RPMI8226 (cell line): ENCODE data around the gene TAF10.

Experiments used
- DNase-seq: peaks from one replicate; pipeline ENCODE4 v3.0.0-alpha.2; 2015

The TAF10 gene

DNA sequence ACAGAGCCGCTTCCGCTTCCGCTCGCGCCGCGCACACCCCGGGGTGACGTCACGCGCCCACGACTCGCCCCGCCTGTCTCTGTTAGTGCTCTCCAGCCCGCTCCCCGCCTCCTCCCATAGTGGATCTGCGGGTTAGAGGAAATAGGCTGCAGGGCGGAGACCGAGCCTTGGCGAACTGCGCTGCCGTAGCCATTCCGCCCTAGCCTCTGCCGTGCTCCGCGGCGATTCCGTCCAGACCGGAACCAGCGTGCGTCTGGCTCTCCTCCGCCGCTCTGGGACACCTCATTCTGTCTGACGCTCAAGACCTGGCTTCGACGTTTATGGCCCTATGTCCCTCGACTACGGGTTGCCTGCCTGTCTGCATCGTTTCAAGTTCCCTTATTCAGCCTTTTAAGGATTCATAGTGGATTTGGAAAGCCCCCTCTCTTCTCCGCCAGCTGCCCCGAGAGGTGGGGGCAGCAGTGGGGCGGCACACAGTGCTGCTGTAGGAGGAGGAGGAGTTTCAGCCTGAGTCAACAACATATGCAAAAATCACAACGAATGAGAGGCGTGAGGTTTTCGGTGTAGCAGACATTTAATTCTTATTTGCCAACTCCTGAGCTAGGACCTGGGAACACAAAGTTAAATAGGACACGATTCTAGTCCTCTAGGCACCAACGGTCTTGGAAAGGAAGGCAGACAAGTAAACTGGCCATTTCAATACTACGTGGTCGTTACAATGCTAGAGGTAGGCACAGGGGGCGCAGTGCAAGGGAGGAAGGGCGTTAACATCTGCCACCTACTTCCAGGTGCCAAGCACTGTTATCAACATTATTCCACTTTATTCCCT lies at the start of gene TAF10:
Gene TAF10 (minus strand): TSS at position 4 of the 829 bp plus-strand sequence. CDS start 27 bp downstream, outside the sequence.
- DNase-seq, result peak; percentile 93

DNA sequence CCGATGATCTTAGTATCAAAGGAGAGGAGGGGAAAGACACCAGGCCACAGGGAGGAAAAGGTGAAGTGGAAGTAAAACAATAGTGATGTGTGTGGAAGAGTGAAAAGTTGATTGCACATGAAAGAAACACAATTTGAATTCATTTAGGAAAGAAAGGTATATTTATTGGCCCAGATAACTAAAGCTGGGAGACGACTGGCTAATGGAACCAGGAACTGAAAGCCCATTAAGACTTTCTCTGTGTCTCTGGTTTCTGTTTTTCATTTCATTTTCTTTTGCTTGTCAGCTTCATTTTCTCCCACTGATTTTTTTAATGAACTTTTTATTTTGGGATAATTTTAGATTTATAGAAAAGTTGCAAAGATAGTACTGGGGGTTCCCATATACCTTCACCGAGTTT lies 48.7 kb upstream of the TAF10 start:
- DNase-seq, result no peak

DNA sequence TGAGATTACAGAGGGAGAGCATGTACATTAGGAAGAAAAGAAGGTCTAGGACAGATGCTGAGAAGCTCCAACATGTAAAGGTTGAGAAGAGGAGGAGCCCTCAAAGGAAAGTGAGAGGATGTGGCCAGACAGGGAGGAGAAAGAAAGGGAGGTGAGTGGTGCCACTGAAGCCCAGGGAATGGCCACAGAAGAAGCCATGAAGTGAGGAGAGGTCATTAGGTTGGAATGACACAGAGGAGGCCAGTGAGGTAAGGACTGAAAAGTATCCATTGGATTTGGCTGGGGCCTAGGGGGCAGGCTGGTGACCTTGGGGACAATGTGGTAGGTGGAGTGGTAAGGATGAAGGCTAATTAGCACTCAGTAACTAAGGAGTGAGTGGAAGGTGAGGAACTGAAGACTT lies 46.6 kb upstream of the TAF10 start:
- DNase-seq, result no peak

DNA sequence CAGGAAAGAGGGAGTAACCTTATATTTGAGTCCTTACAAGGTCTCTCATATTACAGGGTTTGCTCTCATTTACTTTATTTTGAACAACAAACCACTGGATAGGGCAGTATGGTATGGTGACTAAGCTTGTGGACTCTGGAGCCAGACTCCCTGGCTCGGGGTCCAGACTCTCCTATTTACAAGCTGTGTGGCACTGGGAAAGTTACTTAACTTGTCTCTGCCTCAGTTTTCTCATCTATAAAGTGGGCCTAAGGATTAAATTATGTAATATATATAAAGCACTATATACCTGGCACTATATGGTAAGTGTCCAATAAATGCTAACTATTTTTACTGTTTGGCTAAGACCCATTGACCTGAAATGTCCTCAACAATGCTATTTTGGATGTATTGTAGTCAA lies 45.3 kb upstream of the TAF10 start:
- no peak for DNase-seq

DNA sequence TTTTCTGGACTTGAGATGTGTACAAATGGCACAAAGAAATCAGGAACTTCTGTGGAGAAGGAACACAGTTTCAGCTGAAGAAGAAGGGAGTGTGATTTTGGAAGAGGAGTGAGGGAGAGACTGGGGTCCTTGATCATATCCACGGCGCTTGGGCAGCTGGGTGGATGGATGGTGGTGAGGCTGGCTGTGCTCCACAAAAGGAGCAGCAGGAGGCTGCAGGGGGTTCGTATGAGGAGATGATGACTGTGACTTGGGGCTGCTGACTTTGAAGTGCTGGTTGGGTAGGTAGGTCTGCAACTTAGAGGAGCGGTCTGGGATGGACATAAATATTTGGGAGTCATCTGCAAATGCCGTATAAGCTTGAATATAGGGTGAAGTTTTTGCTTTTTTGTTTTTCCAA lies 44.9 kb upstream of the TAF10 start:
- DNase-seq, result no peak

DNA sequence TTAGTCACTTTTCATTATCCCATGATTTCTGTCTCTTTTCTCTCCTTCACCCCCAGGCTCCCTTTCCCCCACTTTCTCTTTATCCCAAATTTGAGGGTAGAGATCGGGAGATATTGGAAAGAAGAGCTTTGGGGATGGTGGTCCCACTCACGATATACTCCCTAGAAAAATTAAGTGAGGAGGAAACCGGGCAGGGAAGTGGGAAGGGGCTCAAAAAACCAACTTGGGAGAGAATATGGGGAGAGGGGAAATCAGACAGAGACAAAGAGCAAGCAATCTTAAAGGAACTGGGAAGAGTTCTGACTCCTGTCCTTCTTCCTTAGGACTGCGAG lies 44.5 kb upstream of the TAF10 start:
- no peak for DNase-seq

DNA sequence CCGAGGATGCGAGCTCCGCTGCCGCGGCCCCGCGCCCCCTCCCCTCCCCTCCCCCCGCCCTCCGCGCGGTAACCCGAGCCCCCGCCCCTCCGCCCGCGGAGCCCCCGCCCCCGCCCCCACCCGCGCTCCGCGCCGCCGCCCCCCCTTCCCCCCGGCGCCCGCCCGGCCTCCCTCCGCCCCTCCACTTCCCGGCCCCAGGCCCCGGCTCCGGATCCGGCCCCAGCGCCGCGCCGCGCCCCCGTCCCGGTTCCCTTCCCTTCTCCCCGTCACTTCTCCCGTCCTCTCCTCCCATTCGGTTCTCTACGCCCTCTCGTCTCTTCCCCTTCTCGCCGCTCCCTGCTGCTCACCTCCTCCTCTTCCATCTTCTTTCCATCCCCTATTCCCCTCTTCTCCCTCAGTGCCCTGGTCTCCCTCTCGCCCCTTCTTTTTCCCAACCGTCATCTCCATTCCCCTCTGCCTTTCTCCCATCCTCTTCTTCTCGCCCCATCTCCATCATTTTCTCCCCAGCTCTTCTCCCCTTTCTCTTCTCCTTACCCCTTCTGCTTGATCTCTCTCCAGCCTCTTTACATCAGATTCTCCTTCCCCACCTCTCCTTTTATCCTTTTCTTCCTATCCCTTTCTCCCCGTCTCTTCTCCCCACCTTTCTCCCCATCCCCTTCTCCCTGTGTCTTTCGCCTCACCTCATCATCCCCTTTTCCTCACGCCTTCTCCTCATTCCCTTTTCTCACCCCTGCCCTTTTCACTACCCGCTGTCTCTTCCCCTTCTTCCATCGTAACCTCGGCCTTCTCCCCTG lies 44.0 kb upstream of the TAF10 start, which contains the start of gene DCHS1:
Gene DCHS1 (minus strand): TSS at position 20 of the 794 bp plus-strand sequence. CDS start 14,196 bp downstream, outside the sequence.
- DNase-seq, result no peak

DNA sequence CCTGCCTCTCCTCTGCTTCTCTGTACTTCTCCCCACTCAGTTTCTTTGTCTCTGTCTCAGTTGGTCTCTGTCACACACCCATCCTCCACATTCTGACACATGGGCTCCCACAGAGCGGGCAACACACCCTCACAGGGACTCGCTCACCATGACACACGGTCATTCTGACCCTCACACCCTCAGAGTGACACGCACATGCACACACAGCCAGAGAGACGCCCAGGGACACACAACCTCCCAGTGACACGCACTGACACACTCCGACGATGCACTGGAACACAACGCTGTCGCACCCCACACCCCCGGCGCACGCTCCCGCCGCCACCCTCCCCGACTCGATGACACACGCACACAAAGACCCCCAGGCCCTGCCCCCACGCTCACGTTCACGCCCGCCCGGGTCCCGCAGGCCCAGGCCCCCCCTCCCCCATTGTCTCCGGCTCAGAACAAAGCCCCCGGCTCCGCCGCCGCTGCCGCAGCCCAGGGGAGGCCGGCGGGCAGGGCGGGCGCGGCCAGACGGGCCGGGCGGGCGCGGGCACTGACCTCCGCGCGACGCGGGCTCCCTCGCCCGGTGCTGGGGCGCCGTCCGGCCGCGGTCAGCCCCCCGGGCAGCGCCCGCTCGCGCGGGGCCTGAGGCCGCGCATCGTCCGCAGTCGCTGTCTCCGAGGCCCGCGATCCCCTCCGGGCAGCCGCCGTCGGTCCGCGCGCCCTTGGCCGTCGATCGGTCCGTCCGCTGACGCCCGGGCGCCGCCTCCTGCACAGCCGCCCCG lies 43.2 kb upstream of the TAF10 start:
- no peak for DNase-seq

DNA sequence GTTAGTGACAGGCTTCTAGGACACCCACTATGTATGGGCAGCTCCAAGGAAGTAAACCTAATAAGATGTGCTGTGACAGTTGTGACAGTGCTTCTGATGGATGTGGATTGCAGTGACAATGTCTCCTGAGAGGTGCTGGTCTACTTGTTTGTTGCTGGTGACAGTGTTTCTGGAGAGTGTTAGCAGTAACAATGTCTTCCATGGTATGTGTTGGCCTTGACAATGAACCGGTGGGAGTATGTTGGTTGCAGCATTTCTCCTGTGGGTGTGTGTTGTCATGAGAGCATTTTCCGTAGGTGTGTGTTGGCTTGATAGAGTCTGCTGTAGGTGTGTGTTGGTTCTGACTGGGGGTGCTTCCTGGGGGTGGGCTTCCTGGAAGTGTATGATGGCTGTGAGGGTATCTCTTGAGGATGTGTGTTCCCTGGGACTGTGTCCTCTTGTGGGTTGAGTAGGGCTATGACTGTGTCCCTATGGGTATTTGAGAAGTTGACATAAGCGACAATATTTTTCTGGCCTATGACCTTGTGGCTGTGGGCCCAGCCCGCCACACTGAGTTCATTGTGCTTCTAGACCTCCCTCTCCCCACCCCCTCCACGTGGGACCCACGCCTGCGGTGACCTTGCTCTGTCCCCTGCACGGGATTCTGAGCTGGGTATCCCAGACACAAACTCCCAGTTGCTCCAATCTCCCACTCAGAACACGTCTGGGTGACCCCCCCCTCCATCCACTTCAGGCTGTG lies 42.4 kb upstream of the TAF10 start:
- DNase-seq, result no peak

DNA sequence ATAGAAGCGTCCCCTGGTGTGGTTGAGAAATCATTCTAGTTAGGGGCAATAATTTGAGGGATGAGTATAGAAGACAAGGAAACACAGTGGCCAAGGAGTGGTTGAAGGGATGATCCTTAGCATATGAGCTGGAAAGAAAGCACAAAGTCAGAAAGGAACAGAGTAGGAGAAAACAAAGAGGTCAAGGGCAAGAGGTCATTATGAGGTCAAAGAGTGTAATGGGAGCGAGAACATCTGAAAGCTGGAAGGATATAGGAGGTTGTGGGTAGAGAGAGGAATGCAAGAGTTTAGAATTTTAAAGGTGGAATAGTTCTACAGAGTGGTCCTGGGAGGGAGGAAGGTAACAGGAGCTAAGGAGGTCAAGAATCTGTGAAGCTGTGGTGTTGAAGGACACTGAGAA lies 41.6 kb upstream of the TAF10 start:
- no peak for DNase-seq

DNA sequence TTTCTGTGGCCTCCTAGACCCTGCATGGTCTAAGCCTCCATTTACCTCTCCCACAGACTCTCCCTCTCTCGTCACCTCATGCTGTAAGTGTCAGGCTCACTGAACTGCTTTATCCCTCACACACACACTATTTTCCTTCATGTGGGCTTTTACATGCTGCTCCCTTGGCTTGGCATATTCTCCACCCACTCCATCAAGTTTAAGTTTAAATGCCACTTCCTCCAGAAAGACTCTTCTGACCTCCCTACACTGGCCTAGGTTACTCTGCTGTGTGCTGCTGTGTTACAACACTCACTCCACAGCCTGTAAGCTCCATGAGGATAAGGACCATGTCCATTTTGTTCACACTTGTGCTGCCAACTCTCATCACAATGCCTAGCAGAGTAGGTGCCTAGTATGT lies 41.1 kb upstream of the TAF10 start:
- DNase-seq, result no peak

DNA sequence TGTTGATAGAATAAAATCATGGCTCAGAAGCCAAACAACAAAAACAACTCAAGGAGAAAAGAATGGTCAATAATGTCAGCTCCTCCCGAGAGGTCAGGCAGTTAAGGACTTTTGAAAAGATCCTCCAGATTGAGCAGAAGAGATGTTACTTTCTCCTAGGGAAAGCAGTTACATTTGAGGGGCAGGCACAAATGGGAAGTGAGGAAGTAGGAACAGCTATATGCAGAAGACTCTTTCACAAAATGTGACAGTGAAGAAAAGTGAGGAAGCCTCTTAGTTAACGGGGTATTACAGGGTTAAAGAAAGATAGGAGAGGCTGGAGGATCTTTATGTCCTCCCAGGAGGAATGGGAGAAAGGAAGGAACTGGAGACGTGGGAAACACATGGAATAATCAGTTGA lies 40.2 kb upstream of the TAF10 start:
- DNase-seq, result no peak

DNA sequence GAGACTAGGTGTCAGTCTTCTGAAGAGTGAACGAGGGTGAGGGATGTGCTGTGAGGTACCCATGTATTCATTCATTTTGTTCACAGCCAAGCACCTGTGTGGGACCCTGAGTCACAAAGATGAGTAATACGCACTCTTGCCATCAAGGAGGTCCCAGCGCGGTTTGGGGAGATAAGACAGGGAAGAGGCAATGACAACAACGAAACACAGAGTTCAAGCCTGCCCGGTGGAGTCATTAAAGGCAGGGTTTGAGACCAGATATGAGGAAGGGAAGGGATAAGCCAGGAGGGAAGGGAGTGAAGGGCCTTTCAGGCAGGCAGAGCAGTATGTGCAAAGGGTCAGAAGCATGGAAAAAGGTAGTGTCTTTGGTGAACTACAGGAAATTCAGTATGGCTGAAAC lies 39.0 kb upstream of the TAF10 start:
- DNase-seq, result no peak

DNA sequence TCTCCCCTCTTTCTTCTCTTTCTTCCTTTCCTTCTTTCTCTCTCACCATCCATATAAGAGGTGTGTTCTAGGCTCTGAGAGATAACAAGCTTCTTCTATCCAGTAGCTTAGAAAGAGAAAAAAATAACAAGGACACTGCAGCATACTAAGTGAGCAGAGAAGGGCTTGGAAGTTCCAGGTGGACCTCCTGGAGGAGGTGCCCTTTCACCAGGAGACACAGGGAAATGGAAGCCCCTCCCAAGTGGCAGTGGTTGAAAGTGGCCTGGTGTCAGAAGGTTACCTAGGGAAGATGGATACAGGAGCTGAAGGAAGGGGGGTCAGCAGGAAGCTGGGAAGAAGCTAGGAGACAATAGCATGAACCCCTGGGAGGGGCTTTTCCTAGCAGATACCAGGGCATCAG lies 38.1 kb upstream of the TAF10 start:
- DNase-seq, result no peak

DNA sequence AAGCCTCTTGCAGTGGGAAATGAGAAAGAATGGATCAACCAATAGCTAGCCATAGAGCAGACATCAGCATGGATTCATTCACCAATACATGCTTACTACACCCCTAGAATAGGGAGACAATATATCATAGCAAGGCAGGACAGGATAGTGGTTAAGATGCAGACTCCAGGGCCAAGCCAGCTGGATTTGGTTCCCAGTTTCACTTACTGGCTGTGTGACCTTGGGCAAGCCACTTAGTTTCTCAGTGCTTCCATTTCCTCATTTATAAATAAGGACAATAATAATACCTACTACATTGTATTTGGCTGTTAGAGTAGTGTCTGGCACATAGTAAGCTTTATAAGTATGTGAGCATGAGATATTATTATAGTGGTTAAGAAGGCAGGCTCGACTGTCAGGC lies 36.5 kb upstream of the TAF10 start:
- no peak for DNase-seq

DNA sequence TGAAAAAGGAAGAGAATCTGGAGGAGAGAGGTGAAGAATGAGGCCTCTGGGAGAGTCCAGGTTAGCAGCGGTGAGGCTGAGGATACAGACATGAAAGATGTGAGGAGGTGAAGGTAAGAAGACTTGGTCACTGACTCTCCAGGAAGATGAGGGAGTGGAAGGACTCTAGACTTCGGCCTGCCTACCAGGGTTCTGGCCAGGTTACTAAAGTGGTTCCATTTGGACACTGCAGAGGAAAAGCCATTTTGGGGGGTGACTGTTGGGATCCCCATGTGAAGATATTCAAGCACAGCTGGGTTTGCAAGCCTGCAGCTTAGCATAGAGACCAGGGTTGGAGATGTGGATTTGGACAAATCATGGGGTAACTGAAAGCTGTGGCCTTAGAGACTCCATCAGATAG lies 35.8 kb upstream of the TAF10 start:
- DNase-seq, result no peak

DNA sequence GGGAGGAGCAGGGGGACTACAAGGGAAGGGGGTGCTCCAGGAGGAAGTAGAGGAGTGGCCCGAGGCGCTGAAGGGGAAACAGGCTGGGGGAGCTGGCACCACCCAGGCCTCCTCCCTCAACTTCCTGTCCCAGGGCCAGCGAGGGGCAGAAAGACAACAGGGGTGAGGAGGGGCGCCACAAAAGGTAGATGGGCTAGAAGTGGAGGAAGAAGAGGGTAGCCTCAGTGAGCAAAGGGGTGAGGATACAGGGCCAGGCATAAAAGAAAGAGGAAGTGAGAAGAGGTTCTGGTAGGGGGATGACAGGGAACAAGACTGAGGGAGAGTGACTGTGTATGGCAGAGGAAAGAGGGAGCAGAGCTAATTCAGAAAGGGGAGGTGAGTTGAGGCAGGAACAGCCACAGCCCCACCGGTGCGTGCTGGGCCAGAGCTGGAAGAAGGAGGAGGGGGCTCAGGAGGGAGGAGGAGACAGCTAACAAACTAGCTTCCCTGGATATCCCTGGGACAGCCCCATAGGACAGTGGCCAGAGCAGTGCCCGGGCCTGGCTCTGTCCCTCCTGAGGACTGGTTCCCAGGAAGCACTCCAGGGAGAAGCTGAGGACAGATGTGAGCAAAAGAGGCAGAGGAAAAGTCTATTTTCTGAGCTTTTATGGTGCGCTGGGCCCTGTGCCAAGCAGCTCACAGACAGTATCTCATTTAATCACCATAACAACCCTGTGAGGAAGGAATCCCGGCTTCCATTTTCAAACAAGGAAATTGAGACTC lies 35.1 kb upstream of the TAF10 start:
- peak; percentile 56 for DNase-seq

DNA sequence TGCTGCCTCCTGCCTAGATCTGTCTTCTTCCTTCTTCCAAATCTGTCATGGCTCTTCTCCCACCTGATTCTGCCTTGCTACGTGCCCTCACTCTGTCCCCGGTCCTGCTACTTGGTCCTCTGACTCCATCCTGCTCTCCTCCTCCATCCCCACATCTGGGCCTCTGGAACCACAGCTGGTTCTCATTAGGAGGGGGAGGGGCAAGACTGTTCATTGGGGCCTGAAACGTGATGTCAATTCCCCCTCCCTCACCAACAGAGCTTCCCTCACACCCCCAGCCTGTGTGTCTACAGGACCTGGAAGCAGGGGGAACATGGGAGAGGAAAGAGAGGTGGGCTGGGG lies 34.5 kb upstream of the TAF10 start:
- no peak for DNase-seq

DNA sequence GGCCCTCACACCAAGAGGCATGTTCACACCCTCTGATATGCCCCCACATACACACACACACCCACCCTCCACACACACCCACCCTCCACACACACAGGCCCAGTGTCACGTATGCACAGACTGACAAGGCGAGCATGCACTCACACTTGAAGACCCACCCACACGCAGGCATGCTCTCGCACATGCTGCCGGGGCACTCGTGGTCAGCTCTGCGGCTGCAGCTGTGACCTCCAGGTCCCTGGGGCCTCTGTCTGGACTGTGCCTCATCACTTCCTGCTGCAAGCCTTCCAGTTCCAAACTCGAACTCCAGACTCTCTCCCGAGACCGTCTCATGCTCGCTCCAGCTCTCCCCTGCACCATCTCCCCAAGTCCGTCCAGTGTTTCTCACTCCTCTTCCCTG lies 34.1 kb upstream of the TAF10 start:
- no peak for DNase-seq

DNA sequence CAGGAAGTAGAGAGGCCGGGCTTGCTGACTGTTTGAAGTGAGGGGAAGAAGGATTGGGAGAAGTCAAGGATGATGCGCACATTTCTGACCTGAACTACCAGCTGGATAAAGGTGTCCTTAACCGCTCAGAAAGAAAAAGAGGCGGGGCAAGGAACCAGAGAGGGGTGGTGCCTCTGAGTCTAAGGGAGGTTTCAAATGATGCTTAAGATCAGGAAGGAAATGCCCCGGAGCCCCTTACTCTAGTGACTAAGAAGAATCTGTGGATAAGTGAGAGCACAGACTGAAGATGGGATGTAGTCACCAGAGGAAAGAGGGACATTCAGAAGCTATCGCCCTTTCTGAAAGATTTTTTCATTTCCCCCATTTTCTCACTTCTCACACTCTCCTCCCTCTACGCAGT lies 30.9 kb upstream of the TAF10 start:
- no peak for DNase-seq

DNA sequence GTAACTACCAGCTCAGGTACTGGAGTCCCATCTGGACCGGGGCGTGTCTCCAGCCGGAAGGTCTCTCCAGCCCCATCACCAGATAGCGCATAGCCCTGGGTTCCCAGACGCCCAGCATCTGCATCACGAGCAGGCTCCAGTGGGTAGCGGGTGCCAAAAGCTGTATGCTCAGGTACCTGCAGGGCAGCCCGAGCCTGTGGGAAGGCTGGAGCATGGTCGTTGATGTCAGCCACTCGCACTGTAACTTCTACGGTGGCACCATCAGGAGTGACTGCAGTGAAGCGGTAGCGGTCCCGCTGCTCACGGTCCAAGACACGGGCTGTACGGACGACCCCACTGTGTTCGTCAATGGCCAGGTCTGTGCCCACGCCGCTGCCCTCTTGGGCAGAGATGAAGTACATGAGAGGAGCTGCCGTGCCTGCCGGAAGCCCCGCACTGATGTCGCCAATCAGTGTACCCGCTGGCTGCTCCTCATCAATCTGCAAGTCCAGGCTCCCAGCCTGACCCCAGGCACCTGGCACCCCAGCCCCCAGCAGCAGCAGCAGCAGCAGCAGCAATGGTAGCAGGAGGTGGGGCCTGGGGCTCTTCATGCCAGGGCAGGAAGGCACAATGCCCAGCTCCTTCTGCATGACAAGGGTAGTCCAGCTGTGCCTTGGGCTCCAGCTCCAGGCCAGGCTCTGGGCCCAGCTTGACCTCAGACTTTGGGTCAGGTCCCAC lies 29.1 kb upstream of the TAF10 start:
- DNase-seq, result no peak
